Spleen (tissue), 11 donors: Measurements from ENCODE around the gene PTK7. TPM values are rescaled to one million over a fixed set of nuclear protein-coding genes. Genes with fewer than 3 reads are reported as not detected.

Source experiments
- DNase-seq: peaks from one replicate; pipeline ENCODE4 v3.0.0-alpha.2; 2020
- H3K27ac ChIP-seq, 8 donors: fragments of 200-600 bp; sonication (generic) in 7 of 8; 1 replicate in 4 of 8; 2 replicates in 4 of 8; pipeline versions ENCODE4 v1.5.0 to v1.8.0; 2016 to 2021; ENCODE audit warnings: inconsistent platforms in 4 of 8, mild to moderate bottlenecking in 4 of 8, moderate library complexity in 1 of 8
- H3K27me3 ChIP-seq, 7 donors: fragments of 200-600 bp; sonication (generic) in 6 of 7; replicated peaks in 1 of 7; 1 replicate in 4 of 7; 2 replicates in 3 of 7; pipeline versions ENCODE4 v1.5.0 to v1.8.0; 2016 to 2021; ENCODE audit warnings: inconsistent platforms in 3 of 7, mild to moderate bottlenecking in 1 of 7
- H3K36me3 ChIP-seq, 6 donors: fragments of 200-600 bp; sonication (generic) in 5 of 6; 1 replicate in 4 of 6; 2 replicates in 2 of 6; pipeline versions ENCODE4 v1.5.0 to v1.8.0; 2016 to 2021; ENCODE audit warnings: inconsistent platforms in 2 of 6
- H3K4me1 ChIP-seq, 6 donors: fragments of 200-600 bp; sonication (generic) in 5 of 6; 1 replicate in 3 of 6; 2 replicates in 3 of 6; pipeline versions ENCODE4 v1.5.0 to v1.8.0; 2016 to 2021; ENCODE audit warnings: inconsistent platforms in 3 of 6
- H3K4me3 ChIP-seq, 8 donors: fragments of 200-600 bp; sonication (generic) in 7 of 8; 1 replicate in 4 of 8; 2 replicates in 4 of 8; pipeline versions ENCODE4 v1.5.0 to v1.8.0; 2016 to 2021; ENCODE audit warnings: inconsistent platforms in 4 of 8, mild to moderate bottlenecking in 4 of 8, moderate library complexity in 2 of 8
- H3K9me3 ChIP-seq, 8 donors: fragments of 200-600 bp; sonication (generic) in 7 of 8; 1 replicate in 4 of 8; 2 replicates in 4 of 8; pipeline versions ENCODE4 v1.5.0 to v1.8.0; 2016 to 2021; ENCODE audit warnings: inconsistent platforms in 4 of 8
- POLR2A ChIP-seq, 3 donors: fragments of 450-650 bp; IDR thresholded peaks; one replicate each; pipeline ENCODE4 v1.5.1; 2017; ENCODE audit warnings: antibody characterized with exemption in 3 of 3, mild to moderate bottlenecking in 1 of 3
- POLR2AphosphoS5 ChIP-seq, 3 donors: sonication (generic); formaldehyde crosslinking; IDR thresholded peaks; one replicate each; pipeline ENCODE4 v1.5.1; 2017; ENCODE audit warnings: antibody characterized with exemption in 3 of 3
- WGBS, 5 donors: extraction: QIAGEN DNeasy Blood & Tissue Kit in 3 of 5; methylation state at CpG; one replicate each; pipeline versions ENCODE4 v1.1.5 to v1.1.7; 2013 to 2018; 5-methylcytosine and 5-hydroxymethylcytosine counted together
- intact Hi-C: fragments of 100-400 bp; cut with DNase I; formaldehyde crosslinking; loops from one replicate; pipeline ENCODE4 v1.15.0; 2023; ENCODE audit warnings: low total_unique reads
- polyA plus RNA-seq, 3 donors: library from polyadenylated mRNA; stranded (reverse); fragments of 200-250 nt; gene quantifications; one replicate each; pipeline ENCODE4 v1.2.1, GENCODE V29; 2013
- total RNA-seq, 7 donors: library from RNA; depleted of rRNA in 3 of 7; stranded (reverse); fragments of >200 nt in 3 of 7; fragmentation: NEBNext Ultra II Directional in 4 of 7; extraction: Animal tissue kit (Norgen Biotek cat#: 25700) in 4 of 7; gene quantifications; one replicate each; pipeline versions ENCODE4 v1.1.0 to v1.2.1, GENCODE V29; 2016 to 2021
- TF ChIP-seq, protein P1 (sequence below), 11 experiments: fragments of 200-600 bp in 7 of 11; fragments of 450-650 bp in 4 of 11; sonication (generic) in 4 of 11; IDR thresholded peaks in 8 of 11; conservative IDR thresholded peaks in 3 of 11; 1 replicate in 7 of 11; 2 replicates in 4 of 11; pipeline versions ENCODE4 v1.4.0 to v1.8.0; 2016 to 2021; ENCODE audit warnings: antibody characterized with exemption in 11 of 11, inconsistent platforms in 4 of 11, mild to moderate bottlenecking in 1 of 11
- donor health status: healthy with polysubstance abuse.
- donor health status: DM: no; HTN: no; CAD: no; lungs with moderate emphysema.
- donor health status: DM: no; HTN: no; CAD: no.
- donor health status: Bipolar disorder and iron deficiency.
- donor health status: healthy.
- donor health status: DM: no; HTN: no; CAD: no.
- donor health status: DM: yes; HTN: yes; CAD: no.

The PTK7 gene
- total and polyA plus RNA-seq, 10 donors: 6.0 to 66.4 (median 25.9) TPM

DNA sequence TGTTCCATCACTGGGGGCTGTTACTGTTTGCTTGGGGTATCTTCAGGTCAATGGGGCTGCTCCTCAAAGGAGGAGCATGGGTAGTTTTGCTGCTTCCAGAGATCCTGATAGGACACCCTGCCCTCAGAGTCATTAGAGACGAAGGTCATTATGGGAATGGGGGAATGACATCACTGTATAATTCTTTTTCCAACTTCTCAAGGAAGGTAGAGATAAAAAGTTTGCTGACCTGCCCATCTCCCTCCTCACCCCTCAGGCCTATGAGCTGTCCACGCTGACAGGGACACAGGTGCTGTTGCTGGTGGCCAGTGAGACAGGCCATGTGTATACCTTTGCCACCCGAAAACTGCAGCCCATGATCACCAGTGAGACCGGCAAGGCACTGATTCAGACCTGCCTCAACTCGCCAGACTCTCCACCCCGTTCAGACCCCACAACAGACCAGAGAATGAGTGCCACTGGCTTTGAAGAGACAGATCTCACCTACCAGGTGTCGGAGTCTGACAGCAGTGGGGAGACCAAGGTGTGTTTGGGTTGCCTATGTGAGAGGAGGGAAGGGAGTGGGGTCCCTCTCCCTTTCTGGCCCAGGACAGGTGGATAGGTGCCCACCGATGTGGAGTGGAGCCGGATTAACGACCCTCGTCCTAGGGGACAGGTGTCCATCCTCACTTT, 97.6 kb downstream of the PTK7 start:
- Histone ChIP-seq H3K4me3 (peak overlapping the region in 7 of 8 donors; percentile 41 to 96 (median 79)), H3K27me3 (no peaks in the 10 kb centered on the region), H3K9me3 (no peaks in the 10 kb centered on the region), H3K36me3 (peaks cover 4 to 39% (median 36%) of the 10 kb centered on the region in 6 donors), H3K27ac (peak overlapping the region; percentile 88 to 99 (median 98)), H3K4me1 (peaks cover 32 to 61% (median 51%) of the 10 kb centered on the region in 6 donors)
- no peak for DNase-seq
- WGBS, 5 donors: 47 to 80% (median 67%) methylated on average over 8 to 11 of the region's 11 CpGs
- intact Hi-C loops: no loop called here
- TF ChIP-seq POLR2AphosphoS5 (IDR thresholded peaks at IDR 0.05) (no peak), POLR2A (IDR thresholded peaks at IDR 0.05) (no peak)
- TF ChIP-seq, protein P1, sequence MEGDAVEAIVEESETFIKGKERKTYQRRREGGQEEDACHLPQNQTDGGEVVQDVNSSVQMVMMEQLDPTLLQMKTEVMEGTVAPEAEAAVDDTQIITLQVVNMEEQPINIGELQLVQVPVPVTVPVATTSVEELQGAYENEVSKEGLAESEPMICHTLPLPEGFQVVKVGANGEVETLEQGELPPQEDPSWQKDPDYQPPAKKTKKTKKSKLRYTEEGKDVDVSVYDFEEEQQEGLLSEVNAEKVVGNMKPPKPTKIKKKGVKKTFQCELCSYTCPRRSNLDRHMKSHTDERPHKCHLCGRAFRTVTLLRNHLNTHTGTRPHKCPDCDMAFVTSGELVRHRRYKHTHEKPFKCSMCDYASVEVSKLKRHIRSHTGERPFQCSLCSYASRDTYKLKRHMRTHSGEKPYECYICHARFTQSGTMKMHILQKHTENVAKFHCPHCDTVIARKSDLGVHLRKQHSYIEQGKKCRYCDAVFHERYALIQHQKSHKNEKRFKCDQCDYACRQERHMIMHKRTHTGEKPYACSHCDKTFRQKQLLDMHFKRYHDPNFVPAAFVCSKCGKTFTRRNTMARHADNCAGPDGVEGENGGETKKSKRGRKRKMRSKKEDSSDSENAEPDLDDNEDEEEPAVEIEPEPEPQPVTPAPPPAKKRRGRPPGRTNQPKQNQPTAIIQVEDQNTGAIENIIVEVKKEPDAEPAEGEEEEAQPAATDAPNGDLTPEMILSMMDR (IDR thresholded peaks at IDR 0.05 in 8 of 11, conservative IDR thresholded peaks at IDR 0.05 in 3 of 11): no peak

DNA sequence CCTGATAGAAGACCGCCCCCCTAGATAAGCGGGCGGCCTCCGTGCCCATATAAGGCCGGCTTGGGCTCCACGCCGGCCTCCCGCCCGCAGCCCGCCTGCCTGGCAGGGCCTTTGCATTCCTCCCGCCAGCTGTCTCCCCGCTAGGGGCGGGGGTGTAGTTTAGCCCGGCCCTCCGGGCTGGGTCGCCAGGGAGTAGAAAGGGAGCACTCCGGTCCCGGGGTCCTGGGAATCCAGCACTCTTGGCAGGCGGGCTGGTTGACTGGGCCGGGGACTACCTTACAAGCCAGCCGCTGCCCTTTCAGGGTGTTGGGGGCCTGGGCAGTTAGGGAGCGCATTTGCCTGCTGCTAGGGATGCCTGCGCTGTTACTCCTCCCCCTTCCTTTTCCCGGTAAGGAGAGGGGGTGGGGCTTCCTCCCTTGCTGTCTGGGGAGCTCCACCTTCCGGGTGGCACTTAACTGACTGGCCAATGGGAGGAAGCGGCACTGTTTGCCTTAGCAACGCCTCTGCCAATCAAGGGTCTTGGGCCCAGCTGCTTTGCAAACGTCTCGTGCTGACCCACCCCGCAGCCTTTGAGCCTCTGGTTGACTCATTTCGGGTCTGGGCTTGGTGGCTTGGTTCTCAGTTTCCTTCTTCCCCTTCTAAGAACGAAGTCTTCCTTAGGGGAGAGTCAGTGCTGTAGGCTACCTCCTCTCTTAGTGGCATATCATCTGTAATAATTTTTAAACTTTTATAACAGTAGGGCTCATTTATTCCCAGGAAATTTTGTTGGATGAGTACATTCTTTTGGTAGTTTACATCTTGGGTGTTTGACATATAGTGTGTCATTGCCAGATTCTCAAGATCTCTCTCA, 98.4 kb downstream of the PTK7 start:
- Histone ChIP-seq H3K4me1 (peaks cover 32 to 61% (median 51%) of the 10 kb centered on the region in 6 donors), H3K4me3 (peak overlapping the region; percentile 32 to 96 (median 66))

DNA sequence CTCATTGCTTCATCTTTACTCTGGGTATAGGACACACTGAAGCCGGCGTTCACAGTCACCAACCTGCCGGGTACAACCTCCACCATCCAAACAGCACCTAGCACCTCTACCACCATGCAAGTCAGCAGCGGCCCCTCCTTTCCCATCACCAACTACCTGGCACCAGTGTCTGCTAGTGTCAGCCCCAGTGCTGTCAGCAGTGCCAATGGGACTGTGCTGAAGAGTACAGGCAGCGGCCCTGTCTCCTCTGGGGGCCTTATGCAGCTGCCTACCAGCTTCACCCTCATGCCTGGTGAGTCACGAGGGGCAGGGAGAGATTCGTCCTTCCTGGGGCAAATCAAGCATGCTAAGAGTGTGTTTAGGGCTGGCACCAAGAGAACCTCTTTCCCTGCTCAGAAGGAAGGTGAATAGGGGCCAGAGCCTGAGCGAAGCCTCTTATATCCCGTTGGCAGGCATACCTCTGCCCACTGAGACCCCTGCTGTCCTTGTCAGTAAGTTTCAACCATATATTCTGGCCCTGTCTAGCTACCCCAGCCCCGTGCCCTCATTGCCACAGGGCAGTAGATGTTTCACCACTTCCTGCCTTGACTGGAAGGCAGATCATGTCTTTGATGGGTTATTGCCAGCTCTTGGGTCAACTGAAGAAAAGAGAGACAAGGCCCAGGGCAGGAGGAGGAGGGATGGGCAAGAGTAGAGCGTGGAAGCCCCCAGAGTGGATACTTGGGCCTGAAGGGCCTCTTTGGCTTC, 99.7 kb downstream of the PTK7 start:
- peak; percentile 76 for DNase-seq
- H3K4me3 ChIP-seq: peak overlapping the region in 1 of 8 donors; percentile 7
- TF ChIP-seq, protein P1 (IDR thresholded peaks at IDR 0.05 in 8 of 11, conservative IDR thresholded peaks at IDR 0.05 in 3 of 11): no peak
- TF ChIP-seq POLR2AphosphoS5 (IDR thresholded peaks at IDR 0.05): peak in 1 of 3 donors; percentile 49
- TF ChIP-seq POLR2A (IDR thresholded peaks at IDR 0.05): no peak
- intact Hi-C loops: no loop called here
- H3K27ac ChIP-seq: peak overlapping the region in 7 of 8 donors; percentile 88 to 99 (median 99)
- H3K36me3 ChIP-seq: peaks cover 4 to 60% (median 54%) of the 10 kb centered on the region in 6 donors
- no peaks in the 10 kb centered on the region for H3K27me3 ChIP-seq
- peaks cover 32 to 55% (median 43%) of the 10 kb centered on the region in 6 donors for H3K4me1 ChIP-seq
- WGBS, 5 donors: 72 to 92% (median 76%) methylated on average over 9 to 11 of the region's 11 CpGs
- no peaks in the 10 kb centered on the region for H3K9me3 ChIP-seq

More for the DNA sequence above, 98.4 kb downstream of the PTK7 start:
- H3K27ac ChIP-seq: peak overlapping the region; percentile 82 to 99 (median 98)
- TF ChIP-seq POLR2AphosphoS5 (IDR thresholded peaks at IDR 0.05) (peak; percentile 82 to 88 (median 88)), POLR2A (IDR thresholded peaks at IDR 0.05) (no peak)
- TF ChIP-seq, protein P1 (IDR thresholded peaks at IDR 0.05 in 8 of 11, conservative IDR thresholded peaks at IDR 0.05 in 3 of 11): peak in 10 of 11 experiments; percentile 22 to 57 (median 35)
- intact Hi-C loops: no loop called here
- H3K9me3 ChIP-seq: no peaks in the 10 kb centered on the region
- DNase-seq: peak; percentile 98
- H3K27me3 ChIP-seq: no peaks in the 10 kb centered on the region
- peaks cover 4 to 47% (median 44%) of the 10 kb centered on the region in 6 donors for H3K36me3 ChIP-seq
- 1 to 5% (median 3%) methylated on average over 19 to 32 of the region's 32 CpGs for WGBS, 5 donors
